HG02852 (cell line): ENCODE measurements around the gene MAP4K5.

ENCODE experiments used
- ATAC-seq: cut with Tn5 transposase; IDR thresholded peaks from one replicate; pipeline ENCODE4 v1.9.1; 2021; ENCODE audit warnings: mild to moderate bottlenecking, moderate library complexity; ENCODE audit not compliant: unreplicated experiment

The MAP4K5 gene

GRCh38 chr14:50403419-50403818 is 128.9 kb downstream of the MAP4K5 start:
- no peak for ATAC-seq

- ATAC-seq: no peak
Observed at GRCh38 chr14:50402965-50403364, 129.4 kb downstream of the MAP4K5 start.

DNA sequence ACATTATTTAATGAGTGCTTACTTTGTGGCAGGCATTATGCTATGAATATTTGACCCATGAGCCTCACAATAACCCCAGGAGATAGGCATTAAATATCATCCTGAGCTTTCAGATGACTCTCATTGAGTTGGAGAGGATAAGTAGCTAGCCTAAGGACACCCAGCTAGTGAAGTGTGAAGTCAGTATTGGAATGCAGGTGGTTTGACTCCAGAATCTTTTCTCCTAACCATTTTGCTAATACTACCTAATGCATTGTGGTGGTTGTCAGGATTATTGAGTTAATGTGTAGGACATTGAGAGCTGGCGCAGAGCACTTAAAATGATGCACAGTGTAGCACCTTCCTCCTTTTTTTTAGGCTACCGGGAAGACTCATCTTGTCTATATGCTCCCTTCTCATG is 131.9 kb downstream of the MAP4K5 start:
- ATAC-seq: no peak

- ATAC-seq: no peak
Observed at GRCh38 chr14:50399251-50400032, 132.9 kb downstream of the MAP4K5 start.

GRCh38 chr14:50398189-50398580 is 134.2 kb downstream of the MAP4K5 start:
- no peak for ATAC-seq

- ATAC-seq: no peak
Observed at GRCh38 chr14:50397390-50398188, 134.8 kb downstream of the MAP4K5 start.

GRCh38 chr14:50396631-50397389 is 135.6 kb downstream of the MAP4K5 start, which contains the start of gene CDKL1:
CDKL1 (minus strand) TSS chr14:50396881; CDS start chr14:50395868, 1,013 bp downstream.
- peak; percentile 63 for ATAC-seq

GRCh38 chr14:50395448-50395847 is 136.9 kb downstream of the MAP4K5 start:
- ATAC-seq: no peak

- ATAC-seq: no peak
Observed at GRCh38 chr14:50394713-50395112, 137.7 kb downstream of the MAP4K5 start.

DNA sequence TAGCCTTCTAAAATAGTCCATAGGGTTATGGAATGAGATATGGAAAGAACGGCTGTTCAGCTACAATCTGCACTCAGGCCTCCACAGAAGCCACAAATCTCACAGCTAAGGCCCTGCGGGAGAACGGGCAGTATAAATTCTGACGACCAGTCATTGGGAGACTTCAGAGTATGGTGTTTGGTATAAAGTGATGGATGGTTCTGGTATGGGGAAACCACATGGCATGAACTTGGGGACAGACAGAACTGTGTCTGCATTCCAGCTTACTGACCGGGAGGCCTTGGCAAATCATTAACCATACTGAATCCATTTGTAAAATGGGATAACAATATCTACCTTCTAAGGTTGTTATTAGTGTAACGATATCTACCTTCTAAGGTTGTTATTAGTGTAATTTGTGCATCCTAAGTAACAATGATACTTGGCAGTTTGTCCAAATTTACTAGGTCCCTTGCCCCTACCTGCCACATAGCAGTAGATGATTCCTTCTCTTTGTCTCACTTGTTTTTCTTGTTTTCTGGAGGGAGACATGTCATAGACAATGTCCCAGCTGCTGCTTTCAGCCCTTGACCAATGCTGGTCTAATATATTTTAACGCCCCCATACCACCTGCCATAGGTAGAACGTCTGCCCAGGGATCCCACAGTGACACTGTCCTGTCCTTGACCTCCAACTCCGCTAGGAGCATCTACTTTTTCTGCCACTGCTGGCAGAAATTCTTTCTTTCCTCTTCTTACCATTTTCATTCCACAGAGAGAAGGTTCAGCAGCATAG is 142.5 kb downstream of the MAP4K5 start:
- no peak for ATAC-seq

GRCh38 chr14:50388256-50388931 is 144.0 kb downstream of the MAP4K5 start:
- ATAC-seq: no peak

- no peak for ATAC-seq
Observed at GRCh38 chr14:50387548-50387947, 144.8 kb downstream of the MAP4K5 start.

DNA sequence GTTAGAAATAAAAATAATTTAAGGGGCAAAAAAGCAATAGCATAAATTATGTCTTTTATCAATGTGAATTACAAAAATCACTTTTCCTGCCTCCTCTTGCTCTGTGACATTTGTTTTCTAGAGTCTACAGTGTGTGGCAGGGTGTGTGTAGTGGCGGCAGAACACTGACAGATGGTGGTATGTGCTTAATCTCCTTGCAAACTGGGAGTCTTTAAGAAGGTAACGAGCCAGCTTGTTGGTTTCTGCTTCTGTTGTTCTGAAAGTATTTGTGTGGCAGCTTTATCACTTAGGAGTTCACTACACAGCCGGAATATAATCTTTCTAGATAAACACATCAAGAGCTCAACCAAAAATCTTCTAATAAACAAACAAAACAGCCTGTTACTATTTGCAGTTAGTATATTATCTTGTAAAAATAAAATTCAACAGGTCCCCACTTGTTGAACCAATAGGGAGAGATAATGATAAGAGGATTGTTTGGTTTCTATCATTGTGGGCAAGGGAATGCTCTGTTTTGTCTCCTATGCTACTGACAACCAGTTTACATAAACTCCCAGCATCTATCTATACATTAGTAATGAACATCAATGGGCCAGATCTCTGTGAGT is 148.6 kb downstream of the MAP4K5 start:
- ATAC-seq: no peak

DNA sequence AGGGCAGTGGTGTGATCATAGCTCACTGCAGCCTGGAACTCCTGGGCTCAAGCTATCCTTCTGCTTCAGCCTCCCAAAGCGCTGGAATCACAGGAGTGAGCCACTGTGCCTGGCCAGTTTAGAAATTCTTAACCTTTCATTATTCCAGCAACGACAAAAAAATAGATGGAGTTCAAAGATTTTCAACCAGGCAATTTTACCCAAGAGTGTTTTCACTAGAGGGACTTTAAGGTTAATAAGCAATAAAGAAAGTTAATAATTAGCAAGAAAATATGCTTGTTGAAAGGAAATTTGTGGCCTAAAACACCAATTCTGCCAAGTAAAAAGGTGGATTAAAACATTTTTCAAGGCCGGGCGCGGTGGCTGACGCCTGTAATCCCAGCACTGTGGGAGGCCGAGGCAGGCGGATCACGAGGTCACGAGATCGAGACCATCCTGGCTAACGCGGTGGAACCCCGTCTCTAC is 150.5 kb downstream of the MAP4K5 start:
- no peak for ATAC-seq

DNA sequence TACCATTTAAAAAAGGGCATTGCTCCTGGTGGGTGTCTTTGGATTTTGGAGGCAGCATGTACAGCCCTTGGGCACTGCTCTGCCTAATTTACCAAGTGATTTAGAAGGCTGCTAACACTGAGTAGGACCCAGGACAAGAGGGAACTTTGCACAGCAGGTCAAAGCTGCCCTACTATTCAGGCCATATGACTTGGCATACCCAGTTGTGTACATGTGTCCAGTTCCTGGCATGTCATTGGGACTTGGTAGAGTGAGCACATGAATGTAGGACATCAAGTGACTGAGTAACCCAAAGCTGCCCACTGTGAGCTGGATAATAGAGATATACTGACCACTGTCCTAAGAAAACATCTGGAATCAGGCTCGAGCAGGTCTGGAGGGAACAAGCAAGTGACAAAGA is 151.4 kb downstream of the MAP4K5 start:
- ATAC-seq: no peak

GRCh38 chr14:50380455-50380854 is 151.9 kb downstream of the MAP4K5 start:
- no peak for ATAC-seq

DNA sequence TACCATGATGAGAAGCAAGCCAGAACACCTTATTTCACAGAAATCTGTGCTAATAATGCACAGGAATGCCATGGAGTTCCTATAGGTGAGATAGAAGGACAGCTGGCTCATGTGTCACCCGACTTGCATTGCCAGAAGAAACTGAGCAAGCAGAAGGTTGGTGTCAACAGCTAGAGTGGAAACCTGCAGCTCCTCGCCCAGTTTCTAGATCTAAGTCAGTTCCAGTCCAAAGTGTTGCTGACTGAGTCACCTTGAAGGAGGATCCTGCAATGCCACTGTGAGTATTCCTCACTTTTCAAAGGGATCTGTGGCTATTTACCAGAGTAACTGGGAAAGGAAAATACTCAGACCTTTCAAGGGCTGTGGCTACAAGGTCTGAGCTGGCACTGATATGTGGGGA is 152.8 kb downstream of the MAP4K5 start:
- no peak for ATAC-seq

DNA sequence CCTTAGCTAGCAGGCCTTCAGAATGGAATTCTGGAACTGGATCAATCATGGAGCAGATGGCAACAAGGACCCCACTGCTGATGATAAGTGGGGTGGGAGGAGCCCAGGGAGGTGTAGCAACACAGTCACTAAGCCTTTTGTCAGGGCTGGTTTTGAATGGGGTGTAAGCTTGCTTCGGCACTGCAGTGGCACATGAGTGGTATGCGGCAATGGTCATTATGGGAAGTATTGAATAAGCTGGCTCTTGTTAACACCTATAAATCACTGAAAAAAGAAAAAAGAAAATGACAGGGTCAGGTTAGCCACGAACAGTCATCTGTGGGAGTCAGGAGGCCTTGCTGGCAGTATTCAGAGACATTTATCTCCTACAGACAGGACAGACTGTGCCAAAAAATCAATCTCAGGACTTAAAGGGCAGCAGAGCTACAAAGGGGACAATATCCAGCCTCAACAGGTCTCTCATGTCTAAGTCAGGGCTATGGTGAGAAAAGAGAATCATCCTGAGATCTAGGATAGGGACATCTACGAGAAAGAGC is 154.8 kb downstream of the MAP4K5 start:
- ATAC-seq: no peak

GRCh38 chr14:50375760-50376159 is 156.6 kb downstream of the MAP4K5 start:
- ATAC-seq: no peak
